ENCODE measurements around the gene RASD1.

Gene RASD1

GRCh38 chr17:17520599-17521232 is 24.5 kb upstream of the RASD1 start:
- no peak for TF ChIP-seq CTCF (IDR thresholded peaks at IDR 0.05; ENCODE audit: insufficient read depth, low read depth, low read length, missing control alignments)
- no peak for DNase-seq (ENCODE audit: low read depth)
- H3K4me3 ChIP-seq (ENCODE audit: low read depth, low read length): no peak overlapping the region

GRCh38 chr17:17519886-17520285 is 23.7 kb upstream of the RASD1 start:
- TF ChIP-seq CTCF (IDR thresholded peaks at IDR 0.05; ENCODE audit: insufficient read depth, low read depth, low read length, missing control alignments): no peak
- DNase-seq (ENCODE audit: low read depth): no peak
- no peak overlapping the region for H3K4me3 ChIP-seq (ENCODE audit: low read depth, low read length)

DNA sequence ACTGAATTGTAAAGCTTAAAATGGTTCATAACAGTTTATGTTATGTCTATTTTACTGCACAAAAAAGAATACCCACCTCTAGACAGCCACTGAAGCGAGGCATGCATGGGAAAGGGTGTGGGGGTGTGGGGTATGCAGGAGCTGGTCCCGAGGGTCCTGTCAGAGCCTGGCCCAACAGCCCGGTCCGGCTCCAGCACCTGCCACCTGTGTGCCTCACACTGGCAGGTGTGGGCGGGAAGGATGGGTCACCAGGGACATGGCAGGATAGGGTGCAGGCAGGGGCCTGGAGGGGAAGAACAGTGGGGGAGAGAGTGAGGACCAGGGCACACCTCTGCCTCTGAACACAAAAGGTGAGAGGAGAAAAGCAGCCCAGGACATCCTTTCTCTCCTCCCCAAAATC is 22.8 kb upstream of the RASD1 start:
- no peak overlapping the region for H3K4me3 ChIP-seq (ENCODE audit: low read depth, low read length)
- TF ChIP-seq CTCF (IDR thresholded peaks at IDR 0.05; ENCODE audit: insufficient read depth, low read depth, low read length, missing control alignments): no peak
- no peak for DNase-seq (ENCODE audit: low read depth)

DNA sequence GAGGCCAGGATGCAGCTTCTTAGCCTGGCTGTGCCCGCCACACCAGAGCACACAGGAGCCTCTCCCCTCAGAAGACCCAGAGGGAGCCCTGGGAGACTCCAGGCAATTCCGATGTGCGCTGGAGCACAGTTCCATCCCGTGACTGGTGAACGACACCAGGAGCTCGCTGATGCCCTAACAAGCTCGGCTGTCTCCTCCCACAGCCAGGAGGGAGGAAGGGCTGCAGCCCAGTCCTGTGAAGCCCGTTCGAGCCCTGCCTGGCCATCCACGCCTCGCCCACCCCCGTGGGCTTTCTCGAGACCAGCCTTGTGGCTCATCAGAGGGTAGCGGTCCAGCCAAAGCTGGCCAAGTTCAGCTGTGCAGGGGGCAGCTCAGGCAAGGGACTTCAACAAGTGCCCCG is 21.8 kb upstream of the RASD1 start:
- TF ChIP-seq CTCF (IDR thresholded peaks at IDR 0.05; ENCODE audit: insufficient read depth, low read depth, low read length, missing control alignments): no peak
- DNase-seq (ENCODE audit: low read depth): no peak
- H3K4me3 ChIP-seq (ENCODE audit: low read depth, low read length): no peak overlapping the region

DNA sequence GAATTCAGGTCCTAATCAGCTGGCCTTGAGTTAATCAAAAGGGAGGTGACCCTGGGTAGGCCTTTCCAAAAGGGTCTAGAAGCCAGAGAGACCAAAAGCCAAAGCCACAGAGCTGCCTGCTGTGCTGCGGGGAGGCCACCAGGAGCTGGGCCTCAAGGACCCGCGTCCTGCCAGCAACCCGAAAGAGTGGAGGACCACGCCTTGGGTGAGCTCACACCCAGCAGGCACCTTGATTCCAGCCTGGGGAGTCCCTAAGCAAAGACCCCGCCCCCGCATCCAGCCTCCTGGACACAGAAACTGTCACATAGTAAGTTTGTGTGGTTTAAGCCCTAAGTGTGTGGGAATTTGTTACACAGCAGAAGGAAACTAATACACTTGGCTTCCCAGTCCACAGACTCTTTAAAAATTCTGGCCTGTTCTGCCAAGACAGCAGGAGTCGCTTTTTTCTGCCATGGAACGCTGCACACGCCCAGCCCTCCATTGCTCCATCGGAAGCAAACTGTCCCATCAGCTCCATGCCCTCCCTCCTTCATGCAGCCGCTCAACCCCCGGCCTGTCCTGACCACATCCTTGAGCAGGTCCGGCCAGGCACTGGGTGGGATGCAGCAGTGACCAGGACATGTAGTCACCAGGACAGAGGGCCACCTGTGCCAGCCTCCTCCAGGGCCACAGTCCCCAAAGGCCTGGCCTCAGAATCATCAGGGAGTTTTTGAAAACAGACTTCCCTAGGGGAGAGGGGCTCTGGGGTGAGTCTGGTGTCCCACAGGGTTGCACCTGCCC is 20.9 kb upstream of the RASD1 start:
- H3K4me3 ChIP-seq (ENCODE audit: low read depth, low read length): no peak overlapping the region
- DNase-seq (ENCODE audit: low read depth): no peak
- no peak for TF ChIP-seq CTCF (IDR thresholded peaks at IDR 0.05; ENCODE audit: insufficient read depth, low read depth, low read length, missing control alignments)

GRCh38 chr17:17515934-17516930 is 20.0 kb upstream of the RASD1 start:
- no peak for TF ChIP-seq CTCF (IDR thresholded peaks at IDR 0.05; ENCODE audit: insufficient read depth, low read depth, low read length, missing control alignments)
- no peak overlapping the region for H3K4me3 ChIP-seq (ENCODE audit: low read depth, low read length)
- no peak for DNase-seq (ENCODE audit: low read depth)

Measured in GM12865 (cell line).